ENCODE measurements around the gene SLC36A1. TPM values are rescaled to one million over a fixed set of nuclear protein-coding genes. Genes with fewer than 3 reads are reported as not detected.

The SLC36A1 gene
- total RNA-seq, 2 experiments from 2014 or later = 6.3 to 6.4 TPM

GRCh38 chr5:151450605-151451004 is 3.2 kb downstream of the SLC36A1 start:
- POLR2A ChIA-PET = no interaction called here
- CTCF ChIA-PET = no interaction called here

GRCh38 chr5:151451626-151452520 is 4.5 kb downstream of the SLC36A1 start:
- POLR2A ChIA-PET = no interaction called here
- CTCF ChIA-PET = interaction anchor here (1.7 kb wide), 1 partner anchor 207 kb away, joined by 5 read pairs; no protein-coding TSS in a partner anchor

GRCh38 chr5:151454166-151454565 is 6.8 kb downstream of the SLC36A1 start:
- ChIA-PET POLR2A (no interaction called here), CTCF (interaction anchor here (2.9 kb wide), 1 partner anchor 198 kb away, joined by 7 read pairs; no protein-coding TSS in a partner anchor)

GRCh38 chr5:151454889-151455288 is 7.5 kb downstream of the SLC36A1 start:
- POLR2A ChIA-PET = no interaction called here
- CTCF ChIA-PET = interaction anchor here (2.9 kb wide), 1 partner anchor 197 kb away, joined by 7 read pairs; no protein-coding TSS in a partner anchor

GRCh38 chr5:151456321-151456940 is 9.0 kb downstream of the SLC36A1 start:
- ChIA-PET POLR2A (no interaction called here), CTCF (interaction anchor here (2.9 kb wide), 1 partner anchor 195 kb away, joined by 7 read pairs; no protein-coding TSS in a partner anchor)

GRCh38 chr5:151458314-151458713 is 10.9 kb downstream of the SLC36A1 start:
- CTCF ChIA-PET = no interaction called here
- POLR2A ChIA-PET = no interaction called here

- CTCF ChIA-PET = interaction anchor here (2.3 kb wide), 1 partner anchor 12 kb away, joined by 7 read pairs; the partner anchor contains the start of gene SLC36A1
- POLR2A ChIA-PET = no interaction called here
Observed at GRCh38 chr5:151459680-151460324, 12.4 kb downstream of the SLC36A1 start.

- CTCF ChIA-PET = interaction anchor here (2.3 kb wide), 1 partner anchor 14 kb away, joined by 7 read pairs; the partner anchor contains the start of gene SLC36A1
Observed at GRCh38 chr5:151461312-151461711, 13.9 kb downstream of the SLC36A1 start.

GRCh38 chr5:151463137-151464029 is 16.0 kb downstream of the SLC36A1 start:
- POLR2A ChIA-PET = no interaction called here
- CTCF ChIA-PET = interaction anchor here (1.0 to 1.4 kb wide), 2 partner anchors 16 to 112 kb away, joined by 3 to 4 read pairs; partner anchors contain the start of gene SLC36A1

More at GRCh38 chr5:151461312-151461711, 13.9 kb downstream of the SLC36A1 start:
- POLR2A ChIA-PET = no interaction called here

GRCh38 chr5:151464101-151464500 is 16.7 kb downstream of the SLC36A1 start:
- ChIA-PET CTCF (interaction anchor here (1.0 to 1.4 kb wide), 2 partner anchors 17 to 112 kb away, joined by 3 to 4 read pairs; partner anchors contain the start of gene SLC36A1), POLR2A (no interaction called here)

- POLR2A ChIA-PET = no interaction called here
- CTCF ChIA-PET = no interaction called here
Observed at GRCh38 chr5:151465476-151465875, 18.1 kb downstream of the SLC36A1 start.

GRCh38 chr5:151467576-151467975 is 20.2 kb downstream of the SLC36A1 start:
- POLR2A ChIA-PET = no interaction called here
- CTCF ChIA-PET = interaction anchor here (0.6 to 0.7 kb wide), 2 partner anchors 56 to 278 kb away, joined by 4 read pairs; no protein-coding TSS in a partner anchor

GRCh38 chr5:151469386-151469785 is 22.0 kb downstream of the SLC36A1 start:
- ChIA-PET CTCF (no interaction called here), POLR2A (no interaction called here)

- ChIA-PET CTCF (no interaction called here), POLR2A (no interaction called here)
Observed at GRCh38 chr5:151469992-151470391, 22.6 kb downstream of the SLC36A1 start.

- POLR2A ChIA-PET = no interaction called here
- CTCF ChIA-PET = no interaction called here
Observed at GRCh38 chr5:151470439-151470838, 23.0 kb downstream of the SLC36A1 start.

- CTCF ChIA-PET = no interaction called here
Observed at GRCh38 chr5:151471276-151471675, 23.9 kb downstream of the SLC36A1 start.

GRCh38 chr5:151474799-151475198 is 27.4 kb downstream of the SLC36A1 start:
- ChIA-PET POLR2A (no interaction called here), CTCF (interaction anchor here (1.5 kb wide), 1 partner anchor 27 kb away, joined by 5 read pairs; the partner anchor contains the start of gene SLC36A1)

More at GRCh38 chr5:151471276-151471675, 23.9 kb downstream of the SLC36A1 start:
- POLR2A ChIA-PET = no interaction called here

GRCh38 chr5:151475388-151475787 is 28.0 kb downstream of the SLC36A1 start:
- CTCF ChIA-PET = interaction anchor here (1.5 kb wide), 1 partner anchor 28 kb away, joined by 5 read pairs; the partner anchor contains the start of gene SLC36A1
- POLR2A ChIA-PET = no interaction called here

- ChIA-PET POLR2A (no interaction called here), CTCF (interaction anchor here (1.5 kb wide), 1 partner anchor 28 kb away, joined by 5 read pairs; the partner anchor contains the start of gene SLC36A1)
Observed at GRCh38 chr5:151476016-151476415, 28.6 kb downstream of the SLC36A1 start.
